Hematopoietic multipotent progenitor cell treated with erythropoietin and hydrocortisone succinate and interleukin-3 and kit ligand, for 15 days (in vitro differentiated cells): ENCODE measurements around the gene CDK15.
"Not testable (repeated sequence)": the region's sequence is repeated elsewhere in the genome, so short reads cannot be mapped to it uniquely, and the experiment has no call there.

Experiments used
- DNase-seq: peaks from one replicate; pipeline ENCODE4 v3.0.0-alpha.2; 2015; ENCODE audit warnings: low spot score

CDK15 gene

GRCh38 chr2:201790291-201790690 is 16.0 kb upstream of the CDK15 start:
- no peak for DNase-seq

- DNase-seq: no peak
Observed at GRCh38 chr2:201790989-201791388, 15.3 kb upstream of the CDK15 start.

GRCh38 chr2:201793631-201794030 is 12.7 kb upstream of the CDK15 start:
- no peak for DNase-seq

GRCh38 chr2:201794294-201794693 is 12.0 kb upstream of the CDK15 start:
- DNase-seq: no peak

- DNase-seq: no peak
Observed at GRCh38 chr2:201795607-201796477, 10.5 kb upstream of the CDK15 start.

- DNase-seq: no peak
Observed at GRCh38 chr2:201796478-201796865, 9.9 kb upstream of the CDK15 start.

- DNase-seq: no peak
Observed at GRCh38 chr2:201797175-201797840, 9.0 kb upstream of the CDK15 start.

- no peak for DNase-seq
Observed at GRCh38 chr2:201798252-201798913, 8.0 kb upstream of the CDK15 start.

- not testable (repeated sequence) for DNase-seq
Observed at GRCh38 chr2:201798914-201799285, 7.4 kb upstream of the CDK15 start.

GRCh38 chr2:201807452-201807999 is 1.2 kb downstream of the CDK15 start:
- DNase-seq: no peak

- no peak for DNase-seq
Observed at GRCh38 chr2:201808027-201808426, 1.7 kb downstream of the CDK15 start.

- DNase-seq: no peak
Observed at GRCh38 chr2:201809633-201810032, 3.3 kb downstream of the CDK15 start.

GRCh38 chr2:201810604-201811003 is 4.3 kb downstream of the CDK15 start:
- DNase-seq: not testable (repeated sequence)

- no peak for DNase-seq
Observed at GRCh38 chr2:201813996-201814760, 7.8 kb downstream of the CDK15 start.

- no peak for DNase-seq
Observed at GRCh38 chr2:201816657-201817575, 10.6 kb downstream of the CDK15 start.

GRCh38 chr2:201820383-201821007 is 14.2 kb downstream of the CDK15 start:
- no peak for DNase-seq

GRCh38 chr2:201821080-201821479 is 14.7 kb downstream of the CDK15 start:
- DNase-seq: no peak

GRCh38 chr2:201824212-201824611 is 17.9 kb downstream of the CDK15 start:
- DNase-seq: no peak

- no peak for DNase-seq
Observed at GRCh38 chr2:201827621-201828020, 21.3 kb downstream of the CDK15 start.

GRCh38 chr2:201828220-201828619 is 21.9 kb downstream of the CDK15 start:
- DNase-seq: no peak
